DMS114 treated with DMSO at 0.1 percent for 48 hours (cell line): ENCODE data around the gene COQ9.

Source experiments
- DNase-seq: peaks from one replicate; lab custom pipeline; 2025; ENCODE audit not compliant: unreplicated experiment; lab: John Stamatoyannopoulos, UW

COQ9 gene

GRCh38 chr16:57471852-57472664, 24.8 kb downstream of the COQ9 start:
- peak; percentile 16 for DNase-seq

DNA sequence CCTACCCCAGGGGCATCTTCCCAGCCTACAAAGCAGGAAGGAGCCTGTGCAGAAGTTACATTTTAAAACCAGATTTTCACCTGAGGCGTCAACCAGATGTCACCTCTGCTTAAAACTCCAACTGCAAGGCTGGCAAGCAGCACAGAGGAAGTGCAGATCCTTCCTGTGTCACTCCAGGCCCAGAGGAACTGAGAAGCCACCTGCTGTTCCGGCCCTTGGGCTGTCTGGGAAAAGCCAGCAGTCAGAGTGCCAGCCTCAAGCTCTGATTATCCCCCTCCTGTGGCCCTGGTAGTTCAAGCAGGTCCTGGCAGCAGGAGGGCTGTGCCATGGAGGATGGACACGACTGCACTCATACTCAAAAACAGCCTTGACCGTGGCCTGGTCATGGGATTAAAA, 25.4 kb downstream of the COQ9 start:
- DNase-seq = no peak

DNA sequence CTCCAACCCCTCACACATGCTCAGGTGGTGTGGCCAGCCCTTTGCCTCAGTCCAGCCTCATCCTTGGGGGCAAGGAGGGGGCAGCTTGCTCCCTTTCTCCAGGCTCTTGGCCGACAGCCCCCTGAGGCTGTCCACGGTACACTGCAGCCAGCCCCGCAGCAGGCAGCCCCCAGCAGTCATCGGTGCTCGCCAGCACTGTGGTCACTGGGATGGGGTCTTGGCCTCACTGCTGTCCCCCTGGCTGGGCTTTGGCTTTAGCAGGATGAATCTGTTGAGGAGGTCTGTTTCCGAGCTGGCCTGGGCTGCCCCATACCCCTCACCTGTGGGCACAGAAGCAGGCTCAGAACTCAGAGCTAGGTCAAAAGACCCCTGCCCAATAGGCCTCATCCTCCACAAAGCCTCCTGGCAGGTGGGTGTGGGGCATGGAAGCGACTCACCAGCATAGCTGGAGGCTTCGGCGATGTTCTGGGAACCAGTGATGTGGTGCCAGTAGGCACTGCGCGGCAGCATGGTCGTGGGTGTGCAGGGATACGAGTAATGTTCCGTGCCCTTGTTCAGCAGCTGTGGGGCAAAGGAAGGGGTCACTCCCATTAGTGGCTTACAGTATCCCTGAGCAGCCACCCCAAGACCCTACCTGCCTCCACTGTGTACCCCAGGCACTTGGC, 26.0 kb downstream of the COQ9 start:
- DNase-seq = no peak

DNA sequence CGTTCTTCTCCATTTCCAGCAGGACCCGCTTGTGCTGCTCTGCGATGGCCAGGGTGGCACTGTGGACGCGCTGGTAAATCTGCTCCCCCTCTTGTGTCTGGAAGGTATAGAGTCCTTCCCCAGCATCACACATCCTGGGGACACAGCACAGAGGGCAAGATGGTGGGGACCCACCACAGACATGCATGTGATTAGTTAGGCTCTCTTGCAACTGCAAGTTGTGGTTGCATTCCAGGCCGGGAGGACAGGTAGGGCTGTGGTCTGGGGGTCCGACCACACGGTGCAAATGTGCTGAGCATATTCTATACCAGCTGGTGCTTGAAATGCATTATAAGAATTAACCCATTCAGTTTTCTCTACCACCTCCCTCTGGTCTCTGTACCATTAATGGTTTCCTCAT, 26.6 kb downstream of the COQ9 start:
- DNase-seq = no peak

DNA sequence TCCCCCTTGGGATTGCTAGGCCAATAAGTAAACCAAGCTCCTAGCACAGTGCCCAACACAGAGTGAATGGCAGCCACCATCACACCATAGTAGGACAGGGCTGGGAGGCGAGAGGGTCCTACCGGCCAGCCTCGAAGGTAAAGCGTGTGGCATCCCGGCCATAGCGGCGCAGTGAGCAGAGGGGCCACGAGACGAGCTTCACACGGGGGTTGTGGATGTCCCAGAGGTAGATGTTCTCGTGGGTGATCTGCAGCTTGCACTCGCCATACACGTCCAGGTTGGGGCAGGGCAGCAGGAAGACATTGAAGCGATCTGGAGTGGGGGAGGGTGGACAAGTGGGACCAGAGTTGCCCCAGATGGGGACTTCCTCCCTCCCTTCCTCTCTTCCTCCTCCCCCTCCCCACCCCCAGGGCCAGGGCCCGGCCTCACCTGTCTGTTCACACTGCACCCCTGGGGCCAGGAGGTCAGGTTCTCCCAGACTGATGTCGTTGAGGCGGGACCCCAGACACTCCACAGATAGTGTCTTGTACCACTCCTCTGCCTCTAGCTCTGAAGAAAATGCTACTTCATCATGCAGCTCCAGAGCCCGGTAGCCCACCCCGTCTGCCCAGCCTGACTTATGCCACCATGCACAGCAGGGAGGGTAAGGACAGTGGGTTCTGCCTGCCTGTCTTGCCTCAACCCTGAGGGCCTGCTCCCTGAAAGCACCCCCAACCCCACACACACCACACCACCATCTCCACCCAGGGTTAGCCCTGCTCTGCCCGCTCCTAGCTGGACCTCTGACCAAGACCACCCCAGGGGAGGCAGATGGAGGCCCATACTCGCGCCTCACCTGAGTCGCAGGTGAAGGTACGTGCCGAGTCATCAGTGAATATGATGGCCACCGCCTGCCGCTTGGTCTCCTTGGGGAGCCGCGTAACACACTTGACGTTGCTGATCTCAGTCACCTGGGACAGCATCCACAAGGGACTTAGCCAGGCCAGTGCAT, 27.7 kb downstream of the COQ9 start:
- DNase-seq = no peak

GRCh38 chr16:57475711-57476339, 28.5 kb downstream of the COQ9 start:
- DNase-seq = no peak

- no peak for DNase-seq
Observed at GRCh38 chr16:57476546-57477410, 29.5 kb downstream of the COQ9 start.

DNA sequence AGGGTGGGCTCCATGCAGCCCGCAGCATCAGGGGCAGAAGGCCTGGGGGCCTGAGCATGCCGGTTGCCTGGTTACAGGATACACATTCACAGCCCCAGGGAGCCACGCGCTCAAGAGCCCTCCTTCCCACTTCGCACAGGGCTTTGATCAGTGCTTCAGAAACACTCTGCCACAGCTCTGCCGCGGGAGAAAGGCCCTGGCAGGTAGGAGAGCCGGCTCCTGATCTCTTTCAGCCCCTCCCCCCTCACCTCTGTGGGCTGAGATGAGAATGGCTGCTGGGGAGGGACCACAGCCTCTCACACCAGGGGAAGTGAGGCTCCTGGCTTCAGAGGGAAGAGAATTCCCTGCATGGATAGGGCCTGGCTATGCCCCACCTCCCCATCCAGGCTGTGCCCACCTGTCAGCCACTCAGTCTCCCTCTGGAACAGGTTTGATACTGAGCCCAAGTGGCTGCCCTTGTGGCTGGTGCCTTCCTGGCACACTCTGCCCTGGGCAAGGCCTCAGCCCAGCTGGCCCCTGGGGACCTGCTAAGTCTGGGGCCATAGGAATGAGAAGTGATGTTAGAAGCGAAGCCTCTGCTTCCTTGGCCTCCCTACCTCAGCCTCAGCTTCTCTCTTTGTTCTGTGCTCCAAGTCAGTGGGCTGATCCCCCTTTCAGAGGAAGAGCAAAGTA, 30.4 kb downstream of the COQ9 start:
- DNase-seq = no peak

GRCh38 chr16:57478396-57479204, 31.3 kb downstream of the COQ9 start:
- no peak for DNase-seq

DNA sequence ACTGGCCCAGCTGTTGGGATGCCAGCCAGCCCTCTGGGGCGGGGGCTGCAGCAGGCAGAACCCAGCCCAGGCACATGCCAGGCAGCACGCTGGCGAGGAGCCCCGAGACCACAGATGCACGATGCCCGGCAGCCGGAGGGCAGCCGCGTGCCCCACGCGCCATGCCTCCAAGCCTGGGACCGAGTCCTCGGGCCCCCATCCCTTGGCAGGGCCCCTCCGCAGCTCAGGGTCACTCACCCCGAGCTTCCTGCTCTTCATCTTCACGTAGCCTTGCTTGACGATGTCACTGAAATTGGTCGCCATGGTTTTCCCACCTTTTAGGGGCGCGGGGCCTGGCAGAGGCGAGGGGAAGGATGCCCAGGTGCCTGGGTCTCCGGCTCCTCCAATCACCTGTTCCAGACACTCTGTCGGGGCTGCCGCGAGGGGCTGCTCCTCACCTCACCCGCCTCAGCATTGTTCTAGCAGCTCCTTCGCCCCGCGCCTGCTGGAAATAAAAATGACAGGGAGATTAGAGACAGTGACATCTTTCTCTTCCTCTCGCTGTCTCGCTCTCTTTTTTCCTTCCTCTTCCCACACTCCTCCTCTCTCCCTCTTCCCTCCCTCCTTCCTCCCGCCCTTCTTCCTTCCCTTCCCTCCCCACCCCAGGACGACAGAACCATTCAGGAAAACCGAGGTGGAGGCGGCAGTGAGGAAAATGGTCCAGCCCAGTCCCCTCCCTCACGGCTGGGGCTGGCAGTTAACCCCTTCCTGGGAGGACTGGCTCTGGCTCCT, 32.1 kb downstream of the COQ9 start:
- DNase-seq = no peak

- no peak for DNase-seq
Observed at GRCh38 chr16:57479976-57480753, 32.9 kb downstream of the COQ9 start.

DNA sequence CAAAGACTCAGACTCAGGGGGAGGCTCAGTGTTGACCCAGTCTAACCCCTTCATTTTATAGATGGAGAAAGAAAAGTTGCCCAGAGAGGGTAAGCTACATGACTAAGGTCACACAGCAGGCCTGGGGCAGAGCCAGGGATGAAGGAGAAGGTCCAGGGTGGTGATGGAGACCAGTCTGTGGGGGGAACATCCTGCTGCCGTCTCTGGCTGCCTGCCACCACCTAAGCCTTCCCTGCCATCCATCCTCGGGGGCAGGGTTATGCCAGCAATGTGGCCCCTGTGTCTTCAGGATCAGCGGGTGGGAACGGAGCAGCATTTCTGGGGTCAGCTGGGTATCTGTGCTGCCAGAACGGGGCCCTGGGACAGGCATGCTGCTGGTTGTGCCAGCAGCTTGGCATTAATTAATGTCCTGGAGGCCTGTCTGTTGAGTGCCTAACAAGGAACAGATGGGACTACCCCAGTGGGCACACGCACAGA, 33.5 kb downstream of the COQ9 start:
- DNase-seq = no peak

DNA sequence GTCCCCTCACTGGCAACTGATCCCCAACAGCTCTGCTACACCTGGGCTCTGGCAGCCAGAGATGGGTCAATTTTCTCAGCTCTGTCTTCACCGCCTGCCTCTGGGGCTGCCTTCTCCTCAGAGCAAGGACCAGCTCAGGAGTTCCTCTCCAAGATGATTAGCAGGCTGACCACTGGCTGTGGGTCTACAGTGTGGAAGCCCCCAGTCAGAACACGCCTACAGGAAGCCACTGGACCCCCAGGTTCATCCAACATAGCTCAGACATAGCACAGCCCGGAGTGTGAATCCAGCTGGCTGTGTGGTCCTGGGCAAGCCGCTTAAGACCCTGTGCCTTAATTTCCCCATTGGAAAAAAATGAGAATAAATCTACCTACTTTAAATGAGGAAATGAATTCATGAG, 34.1 kb downstream of the COQ9 start:
- no peak for DNase-seq

DNA sequence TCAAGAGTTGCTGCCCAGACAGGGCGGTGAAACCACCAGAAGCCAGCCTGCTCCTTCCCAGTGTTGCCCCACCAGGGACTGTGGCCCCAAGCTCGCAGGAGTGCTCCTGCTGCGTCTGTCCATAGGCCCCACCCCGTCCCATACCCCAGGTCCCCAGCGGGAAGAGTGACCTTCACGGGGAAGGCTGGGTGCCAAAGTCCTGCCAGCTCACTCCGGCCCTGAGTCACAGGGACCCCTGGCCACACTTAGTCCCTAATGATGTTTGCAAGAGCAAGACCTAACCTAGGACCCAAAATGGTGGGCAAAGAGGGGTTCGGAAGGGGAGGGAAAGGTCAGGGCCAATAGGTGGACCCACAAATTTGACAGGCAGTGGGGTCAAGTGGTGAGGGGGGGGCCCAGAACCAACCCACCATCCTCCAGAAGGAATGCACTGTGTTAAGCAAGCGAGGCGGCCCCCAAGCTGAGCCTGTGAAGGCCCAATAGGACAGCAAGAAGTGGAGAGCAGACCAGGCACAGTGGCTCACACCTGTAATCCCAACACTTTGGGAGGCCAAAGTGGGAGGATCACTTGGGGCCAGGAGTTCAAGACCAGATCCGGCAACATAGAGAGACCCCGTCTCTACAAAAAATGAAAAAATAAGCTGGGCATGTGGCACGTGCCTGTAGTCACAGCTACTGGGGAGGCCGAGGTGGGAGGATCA, 35.7 kb downstream of the COQ9 start:
- DNase-seq = no peak

GRCh38 chr16:57483725-57484514, 36.6 kb downstream of the COQ9 start:
- no peak for DNase-seq
